ENCODE results near the gene KIF21B. TPM values are rescaled to one million over a fixed set of nuclear protein-coding genes. Genes with fewer than 3 reads are reported as not detected.

KIF21B gene
- total and polyA plus RNA-seq, 2 of the 4 experiments (the other 2 are of a cell fraction): 0.36 to 0.55 TPM

- no peak overlapping the region for H4K91ac ChIP-seq (ENCODE audit: insufficient read depth, low read depth, low read length)
- H2BK20ac ChIP-seq (ENCODE audit: low read depth, low read length): no peak overlapping the region
- H3K14ac ChIP-seq (replicated peaks; ENCODE audit: low read depth, low read length): no peak overlapping the region
- no peak overlapping the region for H3K23ac ChIP-seq (ENCODE audit: low read depth, low read length)
- H3K18ac ChIP-seq (ENCODE audit: low read depth, low read length): no peak overlapping the region
- no peaks in the 10 kb centered on the region for H3K79me1 ChIP-seq (ENCODE audit: low read depth in 1 of 2, low read length in 2 of 2)
- intact Hi-C loops (cut with micrococcal nuclease): no loop called here
- no peak overlapping the region for H3K4me2 ChIP-seq (ENCODE audit: low read depth, low read length)
- H3K4me3 ChIP-seq (ENCODE audit: insufficient read depth, low read depth, low read length): no peak overlapping the region
- no peak overlapping the region for H2BK15ac ChIP-seq (ENCODE audit: low read depth, low read length)
- no peak overlapping the region for H3K56ac ChIP-seq (ENCODE audit: extremely low read depth, insufficient read depth, low read length)
- H3K27me3 ChIP-seq (ENCODE audit: control insufficient read depth, insufficient read depth, low read length): peaks cover 85% of the 10 kb centered on the region
- no peak overlapping the region for H2AK9ac ChIP-seq (replicated peaks; ENCODE audit: low read depth, low read length, poor library complexity)
- no peaks in the 10 kb centered on the region for H3K4me1 ChIP-seq (ENCODE audit: control insufficient read depth, insufficient read depth, low read length)
- H2BK120ac ChIP-seq (ENCODE audit: low read depth, low read length): no peak overlapping the region
- no peak overlapping the region for H2AFZ ChIP-seq (replicated peaks; ENCODE audit: low read length, poor library complexity)
- H3K4ac ChIP-seq (ENCODE audit: low read depth, low read length): no peak overlapping the region
- no peak overlapping the region for H4K5ac ChIP-seq (ENCODE audit: low read depth, low read length)
- H3K9me1 ChIP-seq (ENCODE audit: insufficient read depth, low read length): no peaks in the 10 kb centered on the region
- no peaks in the 10 kb centered on the region for H4K20me1 ChIP-seq (ENCODE audit: insufficient read depth, low read length)
- no peak for TF ChIP-seq CEBPB (IDR thresholded peaks at IDR 0.05; ENCODE audit: low read depth, low read length)
- TF ChIP-seq MXI1 (IDR thresholded peaks at IDR 0.05; ENCODE audit: borderline replicate concordance, low read depth, low read length): no peak
- TF ChIP-seq CHD1 (IDR thresholded peaks at IDR 0.05; ENCODE audit: low read depth, low read length): no peak
- no peak for TF ChIP-seq POLR2A (IDR thresholded peaks at IDR 0.05; ENCODE audit: low read depth, low read length)
- TF ChIP-seq ELK1 (IDR thresholded peaks at IDR 0.05; ENCODE audit: borderline replicate concordance, low read depth, low read length): no peak
- ChIA-PET POLR2A (ENCODE audit: unreplicated experiment) (no interaction called here), CTCF (no interaction called here)
- H3K9me3 ChIP-seq (ENCODE audit: control insufficient read depth, insufficient read depth, low read length): no peaks in the 10 kb centered on the region
- ATAC-seq (ENCODE audit: low read depth) (no peak), DNase-seq (no peak)
- WGBS, 2 experiments (ENCODE audit: extremely low coverage in 2 of 2, insufficient read length in 1 of 2): 88% methylated on average over 14 of the region's 22 CpGs; no CpG with 5 or more reads in 1 of the 2 experiments
- no TSS peak for BruUV-seq (replicated peaks)
- dilution Hi-C loops (cut with HindIII; ENCODE audit: low sequenced_read_pairs, unreplicated experiment): no loop called here
- no peak overlapping the region for H3K9ac ChIP-seq (ENCODE audit: low read depth, low read length)
- H3K36me3 ChIP-seq (ENCODE audit: control insufficient read depth, insufficient read depth, low read length): no peaks in the 10 kb centered on the region
- no peak overlapping the region for H4K8ac ChIP-seq (ENCODE audit: low read depth in 2 of 2, low read length in 2 of 2)
- in situ Hi-C loops (cut with MboI; ENCODE audit: low sequenced_read_pairs): no loop called here
- no peak overlapping the region for H3K27ac ChIP-seq (ENCODE audit: insufficient read depth, low read length)
- H2AK5ac ChIP-seq (ENCODE audit: low read depth, low read length): no peak overlapping the region
- H2BK5ac ChIP-seq (ENCODE audit: low read depth, low read length, poor library complexity, severe bottlenecking): no peak overlapping the region
These were observed 29.8 kb upstream of the KIF21B start for GRCh38 chr1:201053155-201053860.

All from IMR-90 (cell line).